Neutrophil (primary cell): ENCODE results near the gene AASDH.

ENCODE experiments used
- H3K27ac ChIP-seq: fragments of 200-600 bp; sonication (generic); 2 replicates; pipeline ENCODE4 v1.5.1; 2016; ENCODE audit warnings: mild to moderate bottlenecking, moderate library complexity
- H3K27me3 ChIP-seq: fragments of 200-600 bp; sonication (generic); 2 replicates; pipeline ENCODE4 v1.6.0; 2016; ENCODE audit warnings: mild to moderate bottlenecking
- H3K36me3 ChIP-seq: fragments of 200-600 bp; sonication (generic); 2 replicates; pipeline ENCODE4 v1.5.1; 2017
- H3K4me1 ChIP-seq, 2 experiments: fragments of 200-600 bp in 1 of 2; sonication (generic) in 1 of 2; 1 replicate in 1 of 2; 2 replicates in 1 of 2; pipeline versions ENCODE4 v1.5.1 to v1.6.1; 2013 to 2016; ENCODE audit warnings: low read depth in 1 of 2, low read length in 1 of 2, mild to moderate bottlenecking in 1 of 2, moderate library complexity in 1 of 2; ENCODE audit not compliant: control insufficient read depth in 1 of 2, insufficient read depth in 1 of 2
- H3K4me3 ChIP-seq, 2 experiments: fragments of 200-600 bp in 1 of 2; sonication (generic) in 1 of 2; 1 replicate in 1 of 2; 2 replicates in 1 of 2; pipeline ENCODE4 v1.5.1; 2013 to 2016; ENCODE audit warnings: low read depth in 1 of 2, low read length in 1 of 2, mild to moderate bottlenecking in 1 of 2, moderate library complexity in 1 of 2
- H3K9me3 ChIP-seq: fragments of 200-600 bp; sonication (generic); 2 replicates; pipeline ENCODE4 v1.5.1; 2016
- CTCF ChIP-seq: fragments of 200-600 bp; sonication (generic); IDR thresholded peaks from 2 replicates; pipeline ENCODE4 v1.5.1; 2016; ENCODE audit warnings: antibody characterized with exemption

Gene AASDH

GRCh38 chr4:56345458-56345857 is 41.8 kb downstream of the AASDH start:
- Histone ChIP-seq H3K4me3 (no peak overlapping the region), H3K27me3 (no peaks in the 10 kb centered on the region), H3K4me1 (peaks cover 0 to 6% of the 10 kb centered on the region in 2 experiments), H3K36me3 (peaks cover 15% of the 10 kb centered on the region), H3K27ac (no peak overlapping the region), H3K9me3 (no peaks in the 10 kb centered on the region)
- no peak for TF ChIP-seq CTCF

GRCh38 chr4:56342746-56343145 is 44.5 kb downstream of the AASDH start:
- Histone ChIP-seq H3K4me3 (no peak overlapping the region), H3K36me3 (peaks cover 10% of the 10 kb centered on the region), H3K27me3 (no peaks in the 10 kb centered on the region), H3K27ac (no peak overlapping the region), H3K9me3 (no peaks in the 10 kb centered on the region), H3K4me1 (no peaks in the 10 kb centered on the region)
- TF ChIP-seq CTCF = no peak

GRCh38 chr4:56330691-56331090 is 56.6 kb downstream of the AASDH start:
- H3K4me3 ChIP-seq = no peak overlapping the region
- H3K27me3 ChIP-seq = no peaks in the 10 kb centered on the region
- no peaks in the 10 kb centered on the region for H3K9me3 ChIP-seq
- H3K27ac ChIP-seq = no peak overlapping the region
- no peak for TF ChIP-seq CTCF
- no peaks in the 10 kb centered on the region for H3K4me1 ChIP-seq
- no peaks in the 10 kb centered on the region for H3K36me3 ChIP-seq

GRCh38 chr4:56326363-56326762 is 60.9 kb downstream of the AASDH start:
- Histone ChIP-seq H3K4me3 (no peak overlapping the region), H3K27me3 (no peaks in the 10 kb centered on the region), H3K9me3 (no peaks in the 10 kb centered on the region), H3K4me1 (no peaks in the 10 kb centered on the region), H3K27ac (no peak overlapping the region), H3K36me3 (no peaks in the 10 kb centered on the region)
- no peak for TF ChIP-seq CTCF

- no peak overlapping the region for H3K4me3 ChIP-seq
- TF ChIP-seq CTCF = no peak
- H3K36me3 ChIP-seq = no peaks in the 10 kb centered on the region
These were observed 63.2 kb downstream of the AASDH start for GRCh38 chr4:56324011-56324610.

GRCh38 chr4:56323327-56323726 is 64.0 kb downstream of the AASDH start:
- no peak overlapping the region for H3K4me3 ChIP-seq
- H3K9me3 ChIP-seq = no peaks in the 10 kb centered on the region

More at GRCh38 chr4:56324011-56324610, 63.2 kb downstream of the AASDH start:
- no peaks in the 10 kb centered on the region for H3K4me1 ChIP-seq
- H3K27ac ChIP-seq = no peak overlapping the region
- no peaks in the 10 kb centered on the region for H3K27me3 ChIP-seq
- no peaks in the 10 kb centered on the region for H3K9me3 ChIP-seq

More at GRCh38 chr4:56323327-56323726, 64.0 kb downstream of the AASDH start:
- Histone ChIP-seq H3K27me3 (no peaks in the 10 kb centered on the region), H3K27ac (no peak overlapping the region), H3K4me1 (no peaks in the 10 kb centered on the region), H3K36me3 (no peaks in the 10 kb centered on the region)
- TF ChIP-seq CTCF = no peak
